ENCODE results near the gene RNF10. TPM values are rescaled to one million over a fixed set of nuclear protein-coding genes. Genes with fewer than 3 reads are reported as not detected.

The RNF10 gene
- total and polyA plus RNA-seq, 2 of the 4 experiments (the other 2 are of a cell fraction) = 44.4 to 95.0 TPM

DNA sequence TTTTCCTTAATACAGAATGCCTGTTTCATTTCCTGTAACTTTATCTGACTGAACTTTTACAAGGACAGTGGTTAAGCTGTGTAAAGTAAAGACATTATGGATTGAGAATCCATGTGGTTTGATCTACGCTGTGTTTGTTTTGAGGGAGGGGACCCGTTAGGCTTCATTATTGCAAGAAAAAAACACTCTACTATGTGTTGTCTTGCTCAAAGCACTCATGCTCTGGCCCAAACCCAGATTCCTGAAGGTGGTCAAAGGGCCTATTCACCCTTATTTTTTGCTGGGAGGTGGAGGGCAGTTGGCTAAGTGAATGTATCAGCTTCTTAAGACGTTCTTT is 11.9 kb downstream of the RNF10 start:
- CTCF ChIA-PET = interaction anchor here (0.6 kb wide), 1 partner anchor 104 kb away, joined by 3 read pairs; no protein-coding TSS in a partner anchor
- H2AK5ac ChIP-seq (ENCODE audit: low read depth, low read length) = no peak overlapping the region
- H3K4me1 ChIP-seq (ENCODE audit: control insufficient read depth, insufficient read depth, low read length) = no peaks in the 10 kb centered on the region
- no peak overlapping the region for H3K4me2 ChIP-seq (ENCODE audit: low read depth, low read length)
- WGBS, 2 experiments (ENCODE audit: extremely low coverage in 2 of 2, insufficient read length in 1 of 2) = no CpG with 5 or more reads among the region's 3 CpGs
- H3K4me3 ChIP-seq (ENCODE audit: insufficient read depth, low read depth, low read length) = no peak overlapping the region
- no peak overlapping the region for H4K5ac ChIP-seq (ENCODE audit: low read depth, low read length)
- no peak overlapping the region for H3K27ac ChIP-seq (ENCODE audit: insufficient read depth, low read length)
- no peak overlapping the region for H2AK9ac ChIP-seq (replicated peaks; ENCODE audit: low read depth, low read length, poor library complexity)
- POLR2A ChIA-PET (ENCODE audit: unreplicated experiment) = no interaction called here
- H3K56ac ChIP-seq (ENCODE audit: extremely low read depth, insufficient read depth, low read length) = no peak overlapping the region
- TF ChIP-seq BHLHE40 (IDR thresholded peaks at IDR 0.05; ENCODE audit: low read depth, low read length) (no peak), MXI1 (IDR thresholded peaks at IDR 0.05; ENCODE audit: borderline replicate concordance, low read depth, low read length) (no peak), RFX5 (IDR thresholded peaks at IDR 0.05; ENCODE audit: low read depth, low read length) (no peak), SMC3 (IDR thresholded peaks at IDR 0.05; ENCODE audit: low read depth, low read length) (no peak), MAFK (IDR thresholded peaks at IDR 0.05; ENCODE audit: low read depth, low read length) (no peak), NFE2L2 (IDR thresholded peaks at IDR 0.05; ENCODE audit: low read depth, low read length) (no peak), CHD1 (IDR thresholded peaks at IDR 0.05; ENCODE audit: low read depth, low read length) (no peak), RCOR1 (IDR thresholded peaks at IDR 0.05; ENCODE audit: insufficient replicate concordance, low read length) (no peak), RAD21 (IDR thresholded peaks at IDR 0.05; ENCODE audit: low read length) (no peak), CEBPB (IDR thresholded peaks at IDR 0.05; ENCODE audit: low read depth, low read length) (no peak), FOS (IDR thresholded peaks at IDR 0.05; ENCODE audit: low read depth, low read length) (no peak), POLR2A (IDR thresholded peaks at IDR 0.05; ENCODE audit: low read depth, low read length) (no peak), MAZ (IDR thresholded peaks at IDR 0.05; ENCODE audit: borderline replicate concordance, low read depth, low read length) (no peak)
- TF ChIP-seq, protein P1, sequence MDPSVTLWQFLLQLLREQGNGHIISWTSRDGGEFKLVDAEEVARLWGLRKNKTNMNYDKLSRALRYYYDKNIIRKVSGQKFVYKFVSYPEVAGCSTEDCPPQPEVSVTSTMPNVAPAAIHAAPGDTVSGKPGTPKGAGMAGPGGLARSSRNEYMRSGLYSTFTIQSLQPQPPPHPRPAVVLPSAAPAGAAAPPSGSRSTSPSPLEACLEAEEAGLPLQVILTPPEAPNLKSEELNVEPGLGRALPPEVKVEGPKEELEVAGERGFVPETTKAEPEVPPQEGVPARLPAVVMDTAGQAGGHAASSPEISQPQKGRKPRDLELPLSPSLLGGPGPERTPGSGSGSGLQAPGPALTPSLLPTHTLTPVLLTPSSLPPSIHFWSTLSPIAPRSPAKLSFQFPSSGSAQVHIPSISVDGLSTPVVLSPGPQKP (IDR thresholded peaks at IDR 0.05; ENCODE audit: borderline replicate concordance, low read depth, low read length) = no peak
- TF ChIP-seq, protein P2, sequence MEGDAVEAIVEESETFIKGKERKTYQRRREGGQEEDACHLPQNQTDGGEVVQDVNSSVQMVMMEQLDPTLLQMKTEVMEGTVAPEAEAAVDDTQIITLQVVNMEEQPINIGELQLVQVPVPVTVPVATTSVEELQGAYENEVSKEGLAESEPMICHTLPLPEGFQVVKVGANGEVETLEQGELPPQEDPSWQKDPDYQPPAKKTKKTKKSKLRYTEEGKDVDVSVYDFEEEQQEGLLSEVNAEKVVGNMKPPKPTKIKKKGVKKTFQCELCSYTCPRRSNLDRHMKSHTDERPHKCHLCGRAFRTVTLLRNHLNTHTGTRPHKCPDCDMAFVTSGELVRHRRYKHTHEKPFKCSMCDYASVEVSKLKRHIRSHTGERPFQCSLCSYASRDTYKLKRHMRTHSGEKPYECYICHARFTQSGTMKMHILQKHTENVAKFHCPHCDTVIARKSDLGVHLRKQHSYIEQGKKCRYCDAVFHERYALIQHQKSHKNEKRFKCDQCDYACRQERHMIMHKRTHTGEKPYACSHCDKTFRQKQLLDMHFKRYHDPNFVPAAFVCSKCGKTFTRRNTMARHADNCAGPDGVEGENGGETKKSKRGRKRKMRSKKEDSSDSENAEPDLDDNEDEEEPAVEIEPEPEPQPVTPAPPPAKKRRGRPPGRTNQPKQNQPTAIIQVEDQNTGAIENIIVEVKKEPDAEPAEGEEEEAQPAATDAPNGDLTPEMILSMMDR (conservative IDR thresholded peaks at IDR 0.05; ENCODE audit: low read depth, low read length) = no peak
- TF ChIP-seq, protein P3, sequence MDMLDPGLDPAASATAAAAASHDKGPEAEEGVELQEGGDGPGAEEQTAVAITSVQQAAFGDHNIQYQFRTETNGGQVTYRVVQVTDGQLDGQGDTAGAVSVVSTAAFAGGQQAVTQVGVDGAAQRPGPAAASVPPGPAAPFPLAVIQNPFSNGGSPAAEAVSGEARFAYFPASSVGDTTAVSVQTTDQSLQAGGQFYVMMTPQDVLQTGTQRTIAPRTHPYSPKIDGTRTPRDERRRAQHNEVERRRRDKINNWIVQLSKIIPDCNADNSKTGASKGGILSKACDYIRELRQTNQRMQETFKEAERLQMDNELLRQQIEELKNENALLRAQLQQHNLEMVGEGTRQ (IDR thresholded peaks at IDR 0.05; ENCODE audit: low read depth, low read length) = no peak
- peaks cover 44 to 75% of the 10 kb centered on the region in 2 experiments for H3K79me1 ChIP-seq (ENCODE audit: low read depth in 1 of 2, low read length in 2 of 2)
- H3K18ac ChIP-seq (ENCODE audit: low read depth, low read length) = no peak overlapping the region
- H3K14ac ChIP-seq (replicated peaks; ENCODE audit: low read depth, low read length) = no peak overlapping the region
- H3K9ac ChIP-seq (ENCODE audit: low read depth, low read length) = no peak overlapping the region
- H2BK15ac ChIP-seq (ENCODE audit: low read depth, low read length) = no peak overlapping the region
- H4K91ac ChIP-seq (ENCODE audit: insufficient read depth, low read depth, low read length) = no peak overlapping the region
- no peak overlapping the region for H3K4ac ChIP-seq (ENCODE audit: low read depth, low read length)
- no peak overlapping the region for H4K8ac ChIP-seq (ENCODE audit: low read depth in 2 of 2, low read length in 2 of 2)
- H2BK20ac ChIP-seq (ENCODE audit: low read depth, low read length) = no peak overlapping the region
- no peaks in the 10 kb centered on the region for H3K27me3 ChIP-seq (ENCODE audit: control insufficient read depth, insufficient read depth, low read length)
- no peak overlapping the region for H2BK120ac ChIP-seq (ENCODE audit: low read depth, low read length)
- H3K9me3 ChIP-seq (ENCODE audit: control insufficient read depth, insufficient read depth, low read length) = no peaks in the 10 kb centered on the region
- no peak overlapping the region for H3K23ac ChIP-seq (ENCODE audit: low read depth, low read length)
- dilution Hi-C loops (cut with HindIII; ENCODE audit: low sequenced_read_pairs, unreplicated experiment) (no loop called here), intact Hi-C loops (cut with micrococcal nuclease) (no loop called here), in situ Hi-C loops (cut with MboI; ENCODE audit: low sequenced_read_pairs) (no loop called here)
- H2AFZ ChIP-seq (replicated peaks; ENCODE audit: low read length, poor library complexity) = no peak overlapping the region
- H3K9me1 ChIP-seq (ENCODE audit: insufficient read depth, low read length) = peaks cover 13% of the 10 kb centered on the region
- ATAC-seq (ENCODE audit: low read depth) (no peak), DNase-seq (no peak)
- BruUV-seq (replicated peaks) = no TSS peak
- H2BK5ac ChIP-seq (ENCODE audit: low read depth, low read length, poor library complexity, severe bottlenecking) = no peak overlapping the region
- peaks cover 30% of the 10 kb centered on the region for H3K36me3 ChIP-seq (ENCODE audit: control insufficient read depth, insufficient read depth, low read length)
- H4K20me1 ChIP-seq (ENCODE audit: insufficient read depth, low read length) = peaks cover 76% of the 10 kb centered on the region

All from IMR-90 (cell line).